ENCODE data around the gene STX10.

Gene STX10

DNA sequence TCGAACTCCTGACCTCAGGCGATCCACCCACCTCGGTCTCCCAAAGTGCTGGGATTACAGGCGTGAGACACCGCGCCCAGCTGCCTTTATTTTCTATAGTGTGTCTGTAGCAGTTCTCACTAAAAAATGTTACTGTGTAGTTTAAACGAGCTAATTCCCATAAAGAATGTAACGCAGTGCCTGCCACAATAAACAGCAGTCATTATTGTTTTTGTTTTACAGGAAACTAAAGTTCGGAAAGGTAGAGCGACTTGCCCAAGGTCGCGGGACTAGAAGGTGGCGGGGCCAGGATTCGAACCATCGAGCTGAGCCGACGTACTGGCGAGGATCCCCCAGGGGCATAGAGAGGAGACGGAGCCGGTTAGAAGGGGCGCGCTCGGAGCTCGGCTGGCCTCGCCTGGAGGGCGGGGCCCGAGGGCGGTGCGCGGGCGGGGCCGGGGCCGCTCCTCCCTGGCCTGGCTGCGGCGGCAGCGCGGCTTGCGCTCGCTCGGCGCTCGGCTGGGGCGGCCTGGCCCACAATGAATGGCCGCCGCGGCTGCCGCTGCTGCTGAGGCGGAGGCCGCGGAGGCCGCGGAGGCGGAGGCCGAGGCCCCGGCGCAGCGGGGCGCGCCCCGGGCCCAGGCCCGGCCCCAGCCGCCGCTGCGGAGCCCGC, 32.3 kb downstream of the STX10 start, which contains the start of gene NACC1:
Gene NACC1, plus strand, starts transcription at position 493 of the 652 bp plus-strand sequence. CDS start 16,944 bp downstream, outside the sequence.
- DNase-seq (ENCODE audit: extremely low read depth, low read depth): peak; percentile 57

GRCh38 chr19:13117176-13117771, 32.9 kb downstream of the STX10 start:
- DNase-seq (ENCODE audit: extremely low read depth, low read depth): no peak
- no peak for TF ChIP-seq CTCF (IDR thresholded peaks at IDR 0.05; ENCODE audit: low read depth, low read length)

More for the DNA sequence above, 32.3 kb downstream of the STX10 start, which contains the start of gene NACC1:
- TF ChIP-seq CTCF (IDR thresholded peaks at IDR 0.05; ENCODE audit: low read depth, low read length): no peak

- peak; percentile 73 for DNase-seq (ENCODE audit: extremely low read depth, low read depth)
- no peak for TF ChIP-seq CTCF (IDR thresholded peaks at IDR 0.05; ENCODE audit: low read depth, low read length)
These were observed 33.6 kb downstream of the STX10 start, which contains the start of gene TRMT1 for GRCh38 chr19:13116282-13117175. Gene TRMT1, minus strand, starts transcription at chr19:13116740. Its CDS starts 341 bp downstream, at chr19:13116399.

GRCh38 chr19:13115936-13116281, 34.3 kb downstream of the STX10 start:
- no peak for TF ChIP-seq CTCF (IDR thresholded peaks at IDR 0.05; ENCODE audit: low read depth, low read length)
- no peak for DNase-seq (ENCODE audit: extremely low read depth, low read depth)

DNA sequence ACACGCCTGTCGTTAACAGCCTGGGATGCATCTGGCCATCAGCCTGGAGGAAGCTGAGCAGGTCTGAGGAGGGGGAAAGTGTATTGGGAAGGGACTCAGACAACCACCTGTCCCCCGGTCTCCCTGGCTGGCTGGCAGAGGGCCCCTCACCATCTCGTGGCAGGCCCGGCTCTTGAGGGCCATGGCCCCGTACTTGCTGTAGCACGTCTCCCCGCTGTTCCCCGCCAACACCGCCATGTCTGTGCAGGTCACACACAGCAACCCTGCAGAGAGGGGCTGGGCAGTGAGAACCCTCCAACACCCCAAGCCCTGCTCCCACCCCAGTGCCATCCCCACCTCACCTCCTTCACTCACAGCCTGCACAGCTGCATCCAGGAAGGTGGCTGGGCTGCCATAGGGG, 37.6 kb downstream of the STX10 start:
- DNase-seq (ENCODE audit: extremely low read depth, low read depth): no peak
- no peak for TF ChIP-seq CTCF (IDR thresholded peaks at IDR 0.05; ENCODE audit: low read depth, low read length)

DNA sequence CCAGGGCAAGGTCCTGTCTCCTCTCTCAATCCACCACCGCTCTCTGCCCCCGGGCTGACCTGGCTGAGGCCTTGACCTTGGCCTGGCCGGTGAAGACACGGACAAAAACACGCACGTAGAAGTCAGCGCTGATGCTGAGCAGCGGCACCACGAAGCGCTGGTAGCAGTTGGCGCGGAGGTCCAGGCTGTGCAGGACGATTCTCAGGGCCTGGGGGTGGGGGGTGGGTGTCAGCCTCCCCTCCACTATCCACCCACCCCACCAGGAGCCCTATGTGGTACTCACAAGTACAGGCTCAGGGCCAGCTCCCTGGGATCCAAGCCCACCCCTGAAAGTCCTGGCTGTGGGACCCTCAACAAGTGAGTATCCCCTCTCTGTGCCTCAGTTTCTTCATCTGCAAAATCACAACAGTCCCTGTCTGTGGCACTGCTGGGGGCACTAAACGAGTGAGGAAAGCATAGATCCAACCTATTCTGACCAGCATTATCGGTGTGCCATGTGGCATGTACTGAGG, 40.0 kb downstream of the STX10 start:
- DNase-seq (ENCODE audit: extremely low read depth, low read depth): no peak
- no peak for TF ChIP-seq CTCF (IDR thresholded peaks at IDR 0.05; ENCODE audit: low read depth, low read length)

Data from AG09319 (cell line).